Right lobe of liver (tissue), 4 donors: ENCODE data around the gene GATD1.

Source experiments
- POLR2A ChIP-seq: fragments of 450-650 bp; IDR thresholded peaks from one replicate; pipeline ENCODE4 v1.6.1; 2017; ENCODE audit warnings: antibody characterized with exemption, mild to moderate bottlenecking
- TF ChIP-seq, protein P1 (sequence below), 4 donors: fragments of 200-600 bp in 3 of 4; fragments of 450-650 bp in 1 of 4; IDR thresholded peaks; one replicate each; pipeline versions ENCODE4 v1.5.1 to v1.8.0; 2016 to 2022; ENCODE audit warnings: antibody characterized with exemption in 4 of 4, mild to moderate bottlenecking in 2 of 4
- donor health status: DM: no; HTN: no; CAD: no.
- donor health status: DM: no; HTN: no; CAD: no.
- donor health status: DM: no; HTN: yes; CAD: no.

DNA sequence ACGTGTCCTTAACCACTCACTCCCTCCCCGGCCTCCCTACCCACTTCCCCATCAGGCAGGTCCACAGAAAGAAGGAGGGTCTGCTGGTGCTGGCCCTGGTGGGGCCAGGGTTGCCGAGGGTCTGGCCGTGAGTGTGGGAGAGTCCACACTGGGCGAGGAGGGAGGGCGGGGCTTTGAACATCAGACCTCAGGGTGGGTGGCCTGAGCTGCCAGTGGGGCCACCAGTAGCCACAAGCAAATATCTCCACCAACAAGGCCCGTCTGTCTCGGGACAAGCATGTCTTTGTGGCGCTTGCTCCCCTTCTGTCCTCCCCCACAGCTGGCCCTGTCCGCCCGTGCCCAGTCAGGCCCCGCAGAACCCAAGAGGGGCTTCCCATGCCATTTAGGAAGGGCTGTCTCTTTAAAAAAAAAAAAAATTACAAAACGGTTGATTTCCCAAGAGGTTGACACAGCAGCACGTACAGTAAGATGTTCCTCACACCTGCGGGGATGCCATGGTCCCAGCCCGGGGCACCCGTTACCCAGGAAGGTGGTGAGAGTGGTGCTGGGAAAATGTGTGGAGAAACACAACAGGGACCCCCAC lies 47.7 kb downstream of the GATD1 start:
- TF ChIP-seq, protein P1, sequence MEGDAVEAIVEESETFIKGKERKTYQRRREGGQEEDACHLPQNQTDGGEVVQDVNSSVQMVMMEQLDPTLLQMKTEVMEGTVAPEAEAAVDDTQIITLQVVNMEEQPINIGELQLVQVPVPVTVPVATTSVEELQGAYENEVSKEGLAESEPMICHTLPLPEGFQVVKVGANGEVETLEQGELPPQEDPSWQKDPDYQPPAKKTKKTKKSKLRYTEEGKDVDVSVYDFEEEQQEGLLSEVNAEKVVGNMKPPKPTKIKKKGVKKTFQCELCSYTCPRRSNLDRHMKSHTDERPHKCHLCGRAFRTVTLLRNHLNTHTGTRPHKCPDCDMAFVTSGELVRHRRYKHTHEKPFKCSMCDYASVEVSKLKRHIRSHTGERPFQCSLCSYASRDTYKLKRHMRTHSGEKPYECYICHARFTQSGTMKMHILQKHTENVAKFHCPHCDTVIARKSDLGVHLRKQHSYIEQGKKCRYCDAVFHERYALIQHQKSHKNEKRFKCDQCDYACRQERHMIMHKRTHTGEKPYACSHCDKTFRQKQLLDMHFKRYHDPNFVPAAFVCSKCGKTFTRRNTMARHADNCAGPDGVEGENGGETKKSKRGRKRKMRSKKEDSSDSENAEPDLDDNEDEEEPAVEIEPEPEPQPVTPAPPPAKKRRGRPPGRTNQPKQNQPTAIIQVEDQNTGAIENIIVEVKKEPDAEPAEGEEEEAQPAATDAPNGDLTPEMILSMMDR (IDR thresholded peaks at IDR 0.05) = no peak
- TF ChIP-seq POLR2A = no peak
